Activated CD4-positive, alpha-beta T cell treated with anti-CD3 and anti-CD28 coated beads for 4 hours (primary cell): ENCODE results near the gene PANX2.
"Not testable (repeated sequence)": the region's sequence is repeated elsewhere in the genome, so short reads cannot be mapped to it uniquely, and the experiment has no call there.

Experiments
- DNase-seq, 2 donors: peaks; one replicate each; pipeline ENCODE4 v3.0.0-alpha.2; 2020

The PANX2 gene

GRCh38 chr22:50170453-50171318 lies at the start of gene PANX2:
TSS of gene PANX2 (plus strand) at chr22:50170731. CDS start at chr22:50170731, 0 bp downstream.
- DNase-seq, result no peak

DNA sequence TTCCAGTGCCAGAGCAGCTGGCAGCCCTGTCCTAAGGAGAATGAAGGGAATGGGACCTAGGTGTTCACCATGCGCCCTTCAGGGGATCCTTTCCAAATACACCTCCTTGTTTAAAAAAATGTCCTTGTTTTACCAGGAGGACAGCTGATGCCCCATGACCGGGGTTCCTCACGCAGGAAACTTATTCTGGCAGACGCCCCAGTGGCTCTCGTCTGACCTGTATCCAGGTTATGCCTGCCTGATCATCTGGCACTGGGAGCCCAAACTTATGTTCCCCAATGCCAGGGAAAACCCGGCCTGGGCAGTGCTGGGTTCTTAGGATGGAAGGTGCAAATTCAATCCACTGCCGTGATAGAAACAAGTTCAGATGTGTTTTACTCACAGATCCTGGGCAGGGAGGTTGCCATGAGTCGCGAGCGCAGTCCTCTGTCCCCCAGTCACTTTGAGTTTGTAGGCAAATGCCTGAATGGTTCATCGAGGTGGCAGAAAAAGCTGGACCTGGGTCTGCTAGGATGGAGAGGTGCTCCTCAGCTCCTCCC lies 49.3 kb upstream of the PANX2 start:
- DNase-seq, result no peak

DNA sequence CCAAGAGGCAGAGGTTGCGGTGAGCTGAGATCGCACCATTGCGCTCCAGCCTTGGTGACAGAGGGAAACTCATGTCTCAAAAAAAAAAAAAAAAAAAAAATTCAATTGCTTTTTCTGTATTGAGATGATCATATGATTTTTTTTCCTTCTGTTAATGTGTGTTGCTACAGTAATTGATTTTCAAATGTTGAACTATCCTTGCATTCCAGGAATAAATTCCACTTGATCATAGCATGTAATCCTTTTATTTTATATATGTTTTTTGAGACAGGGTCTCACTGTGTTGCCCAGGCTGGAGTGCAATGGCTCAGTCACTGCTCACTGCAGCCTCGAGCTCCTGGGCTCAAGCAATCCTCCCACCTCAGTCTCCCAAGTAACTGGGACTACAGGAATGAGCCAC lies 47.4 kb upstream of the PANX2 start:
- no peak for DNase-seq

DNA sequence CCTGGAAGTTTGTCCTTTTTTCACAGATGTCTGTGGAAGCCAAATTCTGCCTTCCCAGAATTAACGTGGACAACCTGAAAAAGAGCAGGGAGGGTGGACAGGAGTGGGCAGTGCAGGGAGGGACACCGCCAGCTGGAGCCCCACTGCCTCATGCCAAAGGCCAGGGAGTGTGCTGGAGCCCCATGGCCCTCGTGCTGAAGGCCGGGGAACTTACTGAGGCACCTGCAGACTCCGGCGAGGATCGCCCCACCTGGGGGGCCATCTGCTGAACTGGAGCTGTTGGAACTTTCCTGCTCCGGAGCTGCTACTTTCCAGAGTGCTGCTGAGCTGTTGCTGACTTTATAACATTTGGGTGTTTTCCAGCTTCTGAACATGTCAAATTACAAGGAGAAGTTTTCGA lies 45.5 kb upstream of the PANX2 start:
- DNase-seq, result no peak

DNA sequence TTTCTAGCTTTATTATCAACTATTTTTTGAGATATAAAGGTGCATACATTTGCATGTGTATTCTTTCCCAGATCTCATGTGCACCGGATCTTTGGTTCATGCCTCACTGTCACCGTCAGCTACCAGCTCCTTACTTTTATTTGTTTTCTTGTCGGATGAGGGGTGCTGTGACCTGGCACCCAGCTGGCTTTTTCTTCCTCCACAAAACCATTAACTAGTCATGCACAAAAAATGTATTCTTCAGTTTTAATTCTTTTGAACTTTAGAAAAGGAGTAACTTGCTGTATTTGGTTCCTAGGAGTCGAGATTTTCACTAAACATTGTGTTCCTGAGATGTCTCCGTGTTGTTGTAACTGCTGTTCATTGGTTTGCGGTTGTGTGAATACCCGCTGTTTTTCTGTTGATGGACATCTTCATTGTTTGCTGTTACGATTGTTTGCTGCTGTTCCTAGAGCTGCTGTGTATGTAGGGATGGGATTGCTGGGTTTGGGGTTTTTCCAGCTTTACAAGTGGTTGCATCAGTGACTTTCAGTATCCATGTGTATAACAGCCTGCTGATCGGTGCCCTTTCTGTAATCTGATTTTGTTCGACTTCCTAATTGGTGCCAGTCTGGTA lies 41.3 kb upstream of the PANX2 start:
- no peak for DNase-seq

DNA sequence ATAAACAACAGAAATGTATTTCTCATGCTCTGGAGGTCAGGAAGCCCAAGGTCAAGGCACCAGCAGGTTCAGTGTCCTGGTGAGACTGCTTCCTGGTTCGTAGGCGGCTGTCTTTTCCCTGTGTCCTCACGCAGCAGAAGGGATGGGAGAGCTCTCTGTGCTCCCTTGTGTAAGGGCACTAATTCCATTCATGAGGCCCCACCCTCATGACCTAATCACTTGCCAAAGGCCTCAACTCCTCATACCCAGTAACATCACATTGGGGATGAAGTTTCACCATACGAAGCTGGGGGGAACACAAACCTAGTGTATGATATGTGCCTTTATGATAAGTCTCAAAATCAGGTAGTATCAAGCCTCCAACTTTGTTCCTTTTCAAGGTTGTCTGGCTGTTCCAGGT lies 38.6 kb upstream of the PANX2 start:
- DNase-seq, result no peak

DNA sequence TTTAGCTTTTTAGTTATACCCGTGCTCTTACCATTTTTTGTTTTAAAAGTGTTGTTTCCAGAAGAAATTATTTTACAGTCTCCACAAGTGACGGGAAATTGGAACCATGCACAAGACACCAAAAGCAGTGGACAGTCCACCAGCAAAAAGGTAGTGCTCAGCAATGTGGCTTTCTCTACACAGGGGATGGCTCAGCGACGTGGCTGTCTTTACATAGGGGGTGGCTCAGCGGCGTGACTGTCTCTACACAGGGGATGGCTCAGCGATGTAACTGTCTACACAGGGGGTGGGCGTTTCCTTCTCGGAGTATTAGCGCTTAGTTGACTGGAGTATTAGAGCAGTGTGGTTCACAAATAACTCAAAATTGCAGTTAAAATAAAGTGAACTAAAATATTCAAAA lies 36.0 kb upstream of the PANX2 start:
- no peak for DNase-seq

DNA sequence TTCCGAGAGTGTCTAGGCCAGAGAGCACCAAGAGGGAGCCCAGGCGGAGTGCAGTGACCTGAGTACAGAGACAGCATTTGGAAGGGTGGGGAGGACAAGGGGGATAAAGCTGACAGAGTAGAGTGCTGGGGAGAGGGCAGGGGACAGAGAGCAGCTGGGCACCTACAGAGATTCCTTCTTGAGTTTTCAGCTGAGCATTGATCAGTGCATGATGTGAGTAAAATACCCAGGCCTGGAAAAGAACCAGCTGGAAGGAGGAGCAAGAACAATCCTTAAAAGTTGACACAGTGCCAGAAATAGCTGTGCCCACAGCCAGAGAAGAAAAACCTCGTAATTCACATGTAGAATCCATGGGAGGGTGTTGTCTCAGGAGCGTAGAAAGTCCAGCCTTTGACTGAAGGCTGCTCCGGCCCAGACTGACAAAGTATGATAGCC lies 33.9 kb upstream of the PANX2 start:
- no peak for DNase-seq

DNA sequence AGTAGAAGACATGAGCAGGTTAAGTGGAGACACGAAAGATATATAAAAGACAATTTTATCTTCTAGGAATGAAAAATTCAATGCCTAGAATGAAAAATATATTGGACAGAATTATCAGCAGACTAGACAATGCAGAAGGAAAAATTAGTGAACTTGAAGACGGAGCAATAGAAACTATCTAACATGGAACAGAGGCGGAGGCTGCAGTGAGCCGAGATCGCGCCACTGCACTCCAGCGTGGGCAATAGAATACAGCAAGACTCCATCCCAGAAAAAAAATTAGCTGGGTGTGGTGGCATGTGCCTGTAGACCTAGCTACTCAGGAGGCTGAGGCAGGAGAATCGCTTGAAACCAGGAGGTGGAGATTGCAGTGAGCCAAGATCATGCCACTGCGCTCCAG lies 33.3 kb upstream of the PANX2 start:
- DNase-seq, result not testable (repeated sequence)

DNA sequence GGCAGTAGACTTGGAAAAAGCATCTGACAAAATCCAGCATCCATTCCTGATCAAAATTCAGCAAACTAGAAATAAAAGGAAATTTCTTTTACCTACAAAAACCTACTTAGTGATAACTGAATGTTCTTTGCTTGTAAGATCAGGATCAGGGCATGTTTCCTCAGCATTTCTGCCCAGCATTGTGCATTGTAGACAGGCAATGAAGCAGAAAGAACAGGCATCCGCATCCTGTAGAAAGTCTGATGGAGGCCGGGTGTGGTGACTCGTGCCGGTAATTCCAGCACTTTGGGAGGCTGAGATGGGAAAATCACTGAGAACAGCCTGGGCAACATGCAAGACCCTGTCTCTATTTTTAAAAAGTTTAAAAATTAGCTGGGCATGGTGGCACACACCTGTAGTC lies 32.5 kb upstream of the PANX2 start:
- DNase-seq, result no peak

- no peak for DNase-seq
Observed at GRCh38 chr22:50138988-50139387, 31.5 kb upstream of the PANX2 start.

DNA sequence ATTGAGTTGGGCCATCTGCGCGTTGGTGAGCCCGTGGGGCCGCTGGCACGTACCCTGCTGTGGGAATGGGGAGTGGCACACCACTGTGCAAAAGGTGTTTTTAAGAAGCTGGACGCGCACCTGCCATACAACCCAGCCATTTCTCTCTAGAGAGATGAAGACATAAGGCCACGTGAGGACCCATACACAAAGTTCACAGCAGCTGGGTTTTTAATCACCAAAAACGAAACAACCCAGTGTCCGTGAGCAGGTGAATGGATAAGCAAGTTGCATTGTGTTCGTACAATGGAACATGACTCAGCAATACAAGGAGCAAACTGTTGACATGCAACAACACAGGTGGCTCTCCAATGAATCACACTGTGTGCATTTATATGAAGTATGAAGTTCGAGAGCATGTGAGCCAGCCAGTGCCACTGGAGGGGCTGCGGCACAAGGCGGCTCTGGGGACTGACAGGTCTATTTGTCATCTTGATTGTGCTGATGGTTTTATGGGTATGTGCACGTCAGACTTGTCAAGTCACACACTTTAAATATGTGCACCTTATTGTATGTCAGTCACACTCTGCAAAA lies 30.6 kb upstream of the PANX2 start:
- no peak for DNase-seq

DNA sequence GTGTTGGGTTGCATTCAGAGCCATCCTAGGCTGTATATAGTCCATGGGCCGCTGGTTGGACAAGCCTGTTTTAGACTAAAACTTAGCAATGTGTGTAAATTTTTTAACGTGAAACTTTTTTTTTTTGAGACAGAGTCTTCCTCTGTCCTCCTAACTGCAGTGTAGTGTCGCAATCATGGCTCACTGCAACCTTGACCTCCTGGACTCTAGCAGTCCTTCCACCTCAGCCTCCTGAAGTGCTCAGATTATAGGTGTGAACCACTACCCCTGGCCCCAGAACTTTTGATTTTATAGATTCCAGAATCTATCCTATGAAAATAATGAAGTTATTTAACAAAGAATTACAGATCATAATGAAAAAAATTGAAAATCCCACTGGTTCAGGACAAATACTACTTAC lies 29.9 kb upstream of the PANX2 start:
- no peak for DNase-seq

DNA sequence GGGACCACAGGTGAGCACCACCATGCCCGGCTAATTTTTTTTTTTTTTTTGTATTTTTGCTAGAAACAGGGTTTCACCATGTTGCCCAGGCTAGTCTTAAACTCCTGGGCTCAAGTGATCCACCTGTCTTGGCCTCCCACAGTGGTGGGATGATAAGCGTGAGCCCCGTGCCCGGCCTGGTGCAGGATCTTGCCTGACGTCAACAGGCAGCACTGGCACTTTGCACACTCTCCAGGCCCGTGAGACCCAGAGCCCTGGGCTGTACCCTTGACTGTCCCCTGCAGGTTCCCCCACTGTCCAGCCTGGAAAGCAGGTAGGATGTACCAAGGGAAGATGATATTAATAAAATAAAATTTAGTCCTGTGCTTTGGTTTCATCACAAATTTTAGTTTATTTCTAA lies 29.1 kb upstream of the PANX2 start:
- DNase-seq, result no peak

DNA sequence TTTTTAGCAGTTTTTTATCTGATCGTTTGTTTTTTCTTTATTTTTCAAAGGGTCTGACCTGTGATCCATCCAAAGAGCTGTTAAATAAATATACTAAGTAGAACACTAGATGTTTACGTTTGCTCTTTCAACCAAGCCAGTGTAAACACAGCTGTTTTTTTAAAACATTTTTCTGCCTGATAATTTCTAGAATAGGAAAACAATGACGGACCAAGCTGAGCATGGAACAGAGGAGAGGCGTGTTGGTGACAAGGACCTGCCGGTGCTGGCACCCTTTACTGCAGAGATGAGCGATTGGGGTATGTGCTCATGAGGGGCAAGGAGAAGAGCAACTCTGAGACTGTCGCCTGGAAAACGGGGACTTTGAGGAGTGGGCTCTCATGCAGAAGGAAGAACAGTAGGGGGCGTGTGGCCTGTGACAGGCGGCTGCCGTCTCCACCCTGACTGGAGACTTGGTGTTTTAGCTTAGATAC lies 28.6 kb upstream of the PANX2 start:
- DNase-seq, result no peak

GRCh38 chr22:50143096-50143495 lies 27.4 kb upstream of the PANX2 start:
- no peak for DNase-seq

- no peak for DNase-seq
Observed at GRCh38 chr22:50144005-50144614, 26.4 kb upstream of the PANX2 start.

GRCh38 chr22:50145721-50146438 lies 24.7 kb upstream of the PANX2 start:
- no peak for DNase-seq

- DNase-seq, result no peak
Observed at GRCh38 chr22:50146439-50147238, 23.9 kb upstream of the PANX2 start.

DNA sequence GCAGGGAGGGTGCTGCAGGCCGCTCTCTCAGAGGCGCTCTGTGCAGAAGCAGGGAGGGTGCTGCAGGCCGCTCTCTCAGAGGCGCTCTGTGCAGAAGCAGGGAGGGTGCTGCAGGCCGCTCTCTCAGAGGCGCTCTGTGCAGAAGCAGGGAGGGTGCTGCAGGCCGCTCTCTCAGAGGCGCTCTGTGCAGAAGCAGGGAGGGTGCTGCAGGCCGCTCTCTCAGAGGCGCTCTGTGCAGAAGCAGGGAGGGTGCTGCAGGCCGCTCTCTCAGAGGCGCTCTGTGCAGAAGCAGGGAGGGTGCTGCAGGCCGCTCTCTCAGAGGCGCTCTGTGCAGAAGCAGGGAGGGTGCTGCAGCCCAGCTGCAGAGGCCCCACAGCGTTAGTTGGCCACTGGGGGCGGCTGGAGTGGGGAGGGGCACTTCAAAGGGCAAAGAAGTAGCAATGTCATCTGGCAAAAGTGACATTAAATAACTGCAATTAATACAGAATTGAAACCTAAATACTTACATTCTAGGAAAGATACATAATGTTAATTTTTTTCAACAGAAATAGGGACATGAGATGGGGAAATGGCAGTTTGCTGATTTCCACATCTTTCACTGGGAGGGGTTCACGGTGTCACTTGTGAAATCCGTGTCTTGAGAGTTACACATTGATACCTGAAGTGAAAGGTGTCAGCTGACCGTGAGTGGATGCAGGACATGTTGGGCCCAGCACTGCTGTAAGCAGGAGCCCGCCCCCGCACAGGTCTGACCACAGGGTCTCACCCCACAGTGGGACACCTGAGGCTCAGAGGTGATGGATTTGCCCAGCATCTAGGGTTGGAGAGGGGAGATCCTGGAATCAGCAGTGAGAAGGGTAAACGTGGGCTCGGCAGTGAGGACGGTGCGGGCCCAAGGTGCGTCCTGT lies 23.0 kb upstream of the PANX2 start:
- DNase-seq, result not testable (repeated sequence)

DNA sequence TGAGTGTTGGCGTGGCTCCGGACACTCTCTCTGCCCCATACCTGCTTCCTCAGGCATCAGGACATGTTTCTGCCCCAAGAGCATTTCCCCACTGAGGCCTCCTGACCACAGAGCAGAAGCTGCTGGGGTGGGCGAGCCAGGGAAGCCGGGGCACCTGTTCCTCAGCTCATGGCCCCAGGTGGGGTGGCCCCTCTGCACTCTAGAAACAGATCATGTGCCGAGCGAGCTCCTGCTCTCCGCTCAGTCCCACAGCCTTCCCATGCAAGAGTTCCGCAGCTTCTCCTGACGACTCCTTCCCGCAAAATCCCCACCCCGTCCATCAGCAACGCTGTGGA lies 22.4 kb upstream of the PANX2 start:
- DNase-seq, result no peak
